Mammary epithelial cell (primary cell): ENCODE data around the gene TRIM22.
"Not testable (repeated sequence)": the region's sequence is repeated elsewhere in the genome, so short reads cannot be mapped to it uniquely, and the experiment has no call there.

ENCODE experiments used
- CTCF ChIP-seq, 2 donors: IDR thresholded peaks in 1 of 2; conservative IDR thresholded peaks in 1 of 2; 2 replicates each; pipeline ENCODE4 v1.5.1; 2011 to 2012; ENCODE audit warnings: inconsistent platforms in 2 of 2, low read length in 2 of 2, mild to moderate bottlenecking in 2 of 2, control low read depth in 1 of 2, low read depth in 1 of 2; ENCODE audit not compliant: insufficient read depth in 1 of 2; ENCODE audit errors: extremely low read depth in 1 of 2
- EZH2 ChIP-seq: IDR thresholded peaks from 2 replicates; pipeline ENCODE4 v1.6.1; 2012; ENCODE audit warnings: low read length, inconsistent platforms, borderline replicate concordance

- not testable (repeated sequence) for TF ChIP-seq CTCF (conservative IDR thresholded peaks at IDR 0.05 in 1 of 2, IDR thresholded peaks at IDR 0.05 in 1 of 2; ENCODE audit: extremely low read depth in 1 of 2, insufficient read depth in 1 of 2, low read depth in 1 of 2, low read length in 2 of 2); EZH2
Observed at GRCh38 chr11:5691238-5691963, 1.8 kb downstream of the TRIM22 start.
